Subcutaneous adipose tissue (tissue), 4 donors: ENCODE results near the gene ARAP3. TPM values are rescaled to one million over a fixed set of nuclear protein-coding genes. Genes with fewer than 3 reads are reported as not detected.

Experiments used
- CTCF ChIP-seq: fragments of 450-650 bp; IDR thresholded peaks from one replicate; pipeline ENCODE4 v1.5.1; 2016; ENCODE audit warnings: low read depth, mild to moderate bottlenecking, control low read depth, antibody characterized with exemption, moderate library complexity
- total RNA-seq, 4 donors: library from RNA; depleted of rRNA; stranded (reverse); fragments of >200 nt; gene quantifications; one replicate each; pipeline ENCODE4 v1.1.0, GENCODE V29; 2016

The ARAP3 gene
- total RNA-seq, 4 donors from 2014 or later = 3.7 to 17.3 (median 5.1) TPM

GRCh38 chr5:141695627-141696215 lies 13.7 kb upstream of the ARAP3 start:
- TF ChIP-seq CTCF = no peak

- TF ChIP-seq CTCF = no peak
Observed at GRCh38 chr5:141694479-141694878, 12.4 kb upstream of the ARAP3 start.

GRCh38 chr5:141692919-141693725 lies 11.1 kb upstream of the ARAP3 start:
- TF ChIP-seq CTCF = no peak

GRCh38 chr5:141692533-141692888 lies 10.5 kb upstream of the ARAP3 start:
- TF ChIP-seq CTCF = no peak

- no peak for TF ChIP-seq CTCF
Observed at GRCh38 chr5:141691867-141692532, 10.0 kb upstream of the ARAP3 start.

- no peak for TF ChIP-seq CTCF
Observed at GRCh38 chr5:141691286-141691866, 9.3 kb upstream of the ARAP3 start.
